Loucy (cell line): Measurements from ENCODE around the gene RER1.

Experiments
- H2AFZ ChIP-seq: fragments of 200-600 bp; sonication (generic); 2 replicates; pipeline ENCODE4 v1.6.0; 2016; ENCODE audit warnings: antibody characterized with exemption, mild to moderate bottlenecking, low read length, moderate library complexity
- H3F3A ChIP-seq: fragments of 200-600 bp; 2 replicates; pipeline ENCODE4 v1.6.0; 2016; ENCODE audit warnings: antibody characterized with exemption, low read depth, mild to moderate bottlenecking
- H3K27me3 ChIP-seq: fragments of 200-600 bp; sonication (generic); 2 replicates; pipeline ENCODE4 v1.6.1; 2014; ENCODE audit warnings: low read length, mild to moderate bottlenecking; ENCODE audit not compliant: insufficient read depth, poor library complexity, severe bottlenecking
- H3K36me3 ChIP-seq: fragments of 200-600 bp; sonication (generic); 2 replicates; pipeline ENCODE4 v1.6.1; 2016; ENCODE audit warnings: low read length; ENCODE audit not compliant: insufficient read depth
- H3K4me1 ChIP-seq: fragments of 200-600 bp; sonication (generic); 2 replicates; pipeline ENCODE4 v1.5.1; 2014; ENCODE audit warnings: low read length, mild to moderate bottlenecking; ENCODE audit not compliant: insufficient read depth, poor library complexity, severe bottlenecking
- H3K4me2 ChIP-seq: fragments of 200-600 bp; sonication (generic); 2 replicates; pipeline ENCODE4 v1.6.0; 2014; ENCODE audit warnings: antibody characterized with exemption, low read length, low read depth, mild to moderate bottlenecking; ENCODE audit not compliant: poor library complexity, severe bottlenecking
- H3K4me3 ChIP-seq: fragments of 200-600 bp; sonication (generic); 2 replicates; pipeline ENCODE4 v1.5.1; 2014; ENCODE audit warnings: low read length, mild to moderate bottlenecking, mixed read lengths; ENCODE audit not compliant: poor library complexity, severe bottlenecking
- H3K79me2 ChIP-seq: fragments of 200-600 bp; sonication (generic); 2 replicates; pipeline ENCODE4 v1.6.1; 2014; ENCODE audit warnings: low read length; ENCODE audit not compliant: insufficient read depth
- H3K9ac ChIP-seq: fragments of 200-600 bp; sonication (generic); 2 replicates; pipeline ENCODE4 v1.6.0; 2014; ENCODE audit warnings: mild to moderate bottlenecking, low read depth, low read length, moderate library complexity; ENCODE audit not compliant: poor library complexity, severe bottlenecking
- H3K9me2 ChIP-seq: fragments of 200-600 bp; sonication (generic); replicated peaks from 2 replicates; pipeline ENCODE4 v1.6.1; 2016; ENCODE audit warnings: low read depth, low read length, mixed read lengths
- H3K9me3 ChIP-seq: fragments of 200-600 bp; sonication (generic); 2 replicates; pipeline ENCODE4 v1.6.1; 2014; ENCODE audit warnings: mild to moderate bottlenecking, antibody characterized with exemption, low read length, low read depth; ENCODE audit not compliant: insufficient read depth
- H4K20me1 ChIP-seq: fragments of 200-600 bp; sonication (generic); 2 replicates; pipeline ENCODE4 v1.6.0; 2014; ENCODE audit warnings: antibody characterized with exemption, low read length, mild to moderate bottlenecking; ENCODE audit not compliant: insufficient read depth, poor library complexity, severe bottlenecking
- CTCF ChIP-seq: fragments of 200-600 bp; sonication (generic); conservative IDR thresholded peaks from 2 replicates; pipeline ENCODE4 v1.5.1; 2014; ENCODE audit warnings: mild to moderate bottlenecking, antibody characterized with exemption, low read length
- EZH2phosphoT487 ChIP-seq: fragments of 200-600 bp; IDR thresholded peaks from 2 replicates; pipeline ENCODE4 v1.6.1; 2018; ENCODE audit warnings: antibody characterized with exemption, mild to moderate bottlenecking, moderate library complexity, borderline replicate concordance

Gene RER1

GRCh38 chr1:2447276-2448097 is 55.8 kb downstream of the RER1 start:
- TF ChIP-seq EZH2phosphoT487 (no peak), CTCF (no peak)
- Histone ChIP-seq H3F3A (no peaks in the 10 kb centered on the region), H3K9ac (no peak overlapping the region), H3K4me1 (no peaks in the 10 kb centered on the region), H3K79me2 (no peaks in the 10 kb centered on the region), H2AFZ (no peak overlapping the region), H3K9me3 (no peaks in the 10 kb centered on the region), H4K20me1 (no peaks in the 10 kb centered on the region), H3K9me2 (no peaks in the 10 kb centered on the region), H3K4me2 (no peak overlapping the region), H3K4me3 (no peak overlapping the region), H3K36me3 (no peaks in the 10 kb centered on the region), H3K27me3 (no peaks in the 10 kb centered on the region)

- no peaks in the 10 kb centered on the region for H3K9me2 ChIP-seq
- no peaks in the 10 kb centered on the region for H3K9me3 ChIP-seq
- no peaks in the 10 kb centered on the region for H4K20me1 ChIP-seq
- H2AFZ ChIP-seq: no peak overlapping the region
- no peaks in the 10 kb centered on the region for H3F3A ChIP-seq
- no peak for TF ChIP-seq EZH2phosphoT487
- TF ChIP-seq CTCF: no peak
- H3K4me2 ChIP-seq: no peak overlapping the region
- H3K79me2 ChIP-seq: no peaks in the 10 kb centered on the region
- no peaks in the 10 kb centered on the region for H3K4me1 ChIP-seq
- H3K36me3 ChIP-seq: no peaks in the 10 kb centered on the region
- H3K4me3 ChIP-seq: no peak overlapping the region
- no peak overlapping the region for H3K9ac ChIP-seq
- H3K27me3 ChIP-seq: no peaks in the 10 kb centered on the region
Measured at GRCh38 chr1:2448098-2448445, 56.4 kb downstream of the RER1 start.

GRCh38 chr1:2449636-2450454 is 58.2 kb downstream of the RER1 start:
- H3K79me2 ChIP-seq: no peaks in the 10 kb centered on the region
- no peaks in the 10 kb centered on the region for H3K9me2 ChIP-seq
- no peaks in the 10 kb centered on the region for H3F3A ChIP-seq
- H3K9me3 ChIP-seq: no peaks in the 10 kb centered on the region
- H3K27me3 ChIP-seq: no peaks in the 10 kb centered on the region
- no peak overlapping the region for H2AFZ ChIP-seq
- H3K4me3 ChIP-seq: no peak overlapping the region
- H4K20me1 ChIP-seq: no peaks in the 10 kb centered on the region
- TF ChIP-seq CTCF: no peak
- TF ChIP-seq EZH2phosphoT487: no peak
- no peak overlapping the region for H3K9ac ChIP-seq
- H3K36me3 ChIP-seq: no peaks in the 10 kb centered on the region
- H3K4me2 ChIP-seq: no peak overlapping the region
- no peaks in the 10 kb centered on the region for H3K4me1 ChIP-seq
